HepG2 (cell line): Measurements from ENCODE around the gene CNKSR3. TPM values are rescaled to one million over a fixed set of nuclear protein-coding genes. Genes with fewer than 3 reads are reported as not detected.
A peak's percentile ranks its signal among the peaks of the same experiment; 100 is the strongest.

ENCODE experiments used
- ARID4A ChIP-seq: sonication (generic); formaldehyde crosslinking; IDR thresholded peaks from 2 replicates; pipeline ENCODE4 v1.5.0; 2020; ENCODE audit warnings: mild to moderate bottlenecking, missing genetic modification reagents, borderline replicate concordance
- BRCA1 ChIP-seq: sonication (generic); formaldehyde crosslinking; IDR thresholded peaks from 2 replicates; pipeline ENCODE4 v1.4.0; 2020; ENCODE audit warnings: missing genetic modification reagents
- CTCF ChIP-seq: sonication (generic); formaldehyde crosslinking; IDR thresholded peaks from 2 replicates; pipeline ENCODE4 v1.5.0; 2020; ENCODE audit warnings: mild to moderate bottlenecking, missing genetic modification reagents, moderate library complexity
- EEA1 ChIP-seq: sonication (generic); formaldehyde crosslinking; IDR thresholded peaks from 2 replicates; pipeline ENCODE4 v1.5.1; 2020; ENCODE audit warnings: mild to moderate bottlenecking, missing genetic modification reagents, borderline replicate concordance
- FOXP1 ChIP-seq, 2 experiments: fragments of 450-650 bp in 1 of 2; IDR thresholded peaks; 2 replicates each; pipeline ENCODE4 v1.6.1; 2017 to 2018; ENCODE audit warnings: antibody characterized with exemption in 1 of 2
- HNF1A ChIP-seq, 2 experiments: sonication (generic) in 1 of 2; formaldehyde crosslinking in 1 of 2; IDR thresholded peaks; 2 replicates each; pipeline versions ENCODE4 v1.4.0 to v1.6.1; 2016 to 2020; ENCODE audit warnings: borderline replicate concordance in 1 of 2, low read depth in 1 of 2, mild to moderate bottlenecking in 1 of 2, missing genetic modification reagents in 1 of 2
- ISX ChIP-seq: sonication (generic); formaldehyde crosslinking; conservative IDR thresholded peaks from 2 replicates; pipeline ENCODE4 v1.5.0; 2020; ENCODE audit warnings: missing genetic modification reagents
- NR0B2 ChIP-seq: sonication (generic); formaldehyde crosslinking; IDR thresholded peaks from 2 replicates; pipeline ENCODE4 v1.4.0; 2020; ENCODE audit warnings: mild to moderate bottlenecking, missing genetic modification reagents
- PBX3 ChIP-seq: sonication (generic); formaldehyde crosslinking; IDR thresholded peaks from 2 replicates; pipeline ENCODE4 v1.8.1; 2023; ENCODE audit warnings: missing genetic modification reagents, inconsistent platforms, borderline replicate concordance
- ZNF280B ChIP-seq: sonication (generic); formaldehyde crosslinking; IDR thresholded peaks from 2 replicates; pipeline ENCODE4 v1.5.0; 2020; ENCODE audit warnings: missing genetic modification reagents, mild to moderate bottlenecking, borderline replicate concordance
- ZNF747 ChIP-seq: sonication (generic); formaldehyde crosslinking; IDR thresholded peaks from 2 replicates; pipeline ENCODE4 v1.8.1; 2023; ENCODE audit warnings: missing genetic modification reagents, mild to moderate bottlenecking, borderline replicate concordance
- polyA plus RNA-seq, 8 experiments: library from polyadenylated mRNA; depleted of rRNA in 3 of 8; stranded (reverse) in 7 of 8; unstranded in 1 of 8; fragments of >200 nt; fragmentation: Illumina TruSeq in 4 of 8; extraction: Trizol in 4 of 8; gene quantifications; 2 replicates each; pipeline versions ENCODE4 v1.2.1 to v1.2.3, GENCODE V29; 2011 to 2016; ENCODE audit warnings: low read depth in 4 of 8, missing spikeins in 1 of 8, mixed read lengths in 1 of 8; ENCODE audit not compliant: insufficient read depth in 1 of 8
- total RNA-seq, 5 experiments: library from RNA; depleted of rRNA; stranded (reverse); fragments of >200 nt; fragmentation: Illumina TruSeq; extraction: Trizol; gene quantifications; 2 replicates each; pipeline ENCODE4 v1.2.3, GENCODE V29; 2016; ENCODE audit warnings: low read depth in 1 of 5

The CNKSR3 gene
- total and polyA plus RNA-seq, 2 of the 13 experiments (the other 11 are each of a cell fraction or from before 2014, with no cell fraction given) = 9.2 to 38.6 TPM

GRCh38 chr6:154498340-154498934 is 12.0 kb downstream of the CNKSR3 start (continued):
- TF ChIP-seq ZNF280B = no peak
- no peak for TF ChIP-seq ZNF747 (CRISPR knock-in tag)
- no peak for TF ChIP-seq PBX3 (CRISPR knock-in tag)
- TF ChIP-seq CTCF = 0 out of 2 replicates have a peak, but pooled peaks have one; percentile 16
- TF ChIP-seq HNF1A (IDR thresholded peaks at IDR 0.05; ENCODE audit: low read depth) = no peak
- no peak for TF ChIP-seq HNF1A (CRISPR knock-in tag; IDR thresholded peaks at IDR 0.05; ENCODE audit: borderline replicate concordance)
- no peak for TF ChIP-seq EEA1
- no peak for TF ChIP-seq BRCA1
- TF ChIP-seq NR0B2 = no peak
- no peak for TF ChIP-seq ARID4A
- no peak for TF ChIP-seq FOXP1 (IDR thresholded peaks at IDR 0.05)
- TF ChIP-seq FOXP1 (CRISPR knock-in tag; IDR thresholded peaks at IDR 0.05) = no peak
- TF ChIP-seq ISX = no peak
